HCT116 (cell line): ENCODE data around the gene BAG2. TPM values are rescaled to one million over a fixed set of nuclear protein-coding genes. Genes with fewer than 3 reads are reported as not detected.

ENCODE experiments used
- ATAC-seq: fragments of 200-7000 bp; cut with Tn5 transposase; 2 replicates; pipeline ENCODE4 v1.9.1; 2020; ENCODE audit warnings: mild to moderate bottlenecking, moderate library complexity
- Bru-seq: library from RNA; stranded (reverse); fragments of 400-500 nt; gene quantifications from one replicate; lab custom pipeline; 2021; lab: Mats Ljungman, UMichigan
- BruChase-seq, 2 experiments: library from RNA; stranded (reverse); fragments of 400-500 nt; gene quantifications; one replicate each; lab custom pipeline; 2021; lab: Mats Ljungman, UMichigan
- BruUV-seq: library from RNA; stranded (reverse); fragments of 400-500 nt; replicated peaks from 2 replicates; lab custom pipeline; 2021; lab: Mats Ljungman, UMichigan
- CTCF ChIA-PET: fragments of 300-600 bp; sonication (Branson Sonifier 250); formaldehyde crosslinking; loops from one replicate; lab custom pipeline; 2021; ENCODE audit warnings: antibody characterized with exemption; lab: Charles Lee
- POLR2A ChIA-PET: fragments of 300-600, 350-600 bp; sonication (Branson Sonifier 250); formaldehyde crosslinking; loops from one replicate; lab custom pipeline; 2021; ENCODE audit warnings: antibody characterized with exemption; lab: Charles Lee
- RAD21 ChIA-PET, 2 experiments: fragments of 300-600 bp; sonication (Branson Sonifier 250); formaldehyde crosslinking; loops; one replicate each; lab custom pipeline; 2023; ENCODE audit warnings: low total read pairs in 2 of 2; ENCODE audit not compliant: uncharacterized antibody in 2 of 2, unreplicated experiment in 2 of 2, low non-redundant PET in 1 of 2; lab: Charles Lee
- DNase-seq: peaks from one replicate; pipeline ENCODE4 v3.0.0-alpha.2; 2010; ENCODE audit warnings: low read depth, low spot score
- H2AFZ ChIP-seq: fragments of 200-600 bp; shearing (Covaris generic), sonication (generic); 2 replicates; pipeline ENCODE4 v1.6.1; 2017; ENCODE audit warnings: low read depth, mixed run types, mixed read lengths, antibody characterized with exemption, low read length; ENCODE audit not compliant: poor library complexity, severe bottlenecking
- H3K27ac ChIP-seq: 2 replicates; pipeline ENCODE4 v1.5.1; 2012; ENCODE audit warnings: low read depth, low read length
- H3K27me3 ChIP-seq: fragments of 200-600 bp; sonication (generic); 2 replicates; pipeline ENCODE4 v1.6.1; 2016; ENCODE audit warnings: mixed run types, low read length, mixed read lengths; ENCODE audit not compliant: insufficient read depth
- H3K36me3 ChIP-seq, 2 experiments: fragments of 200-500 bp in 1 of 2; fragments of 200-600 bp in 1 of 2; sonication (Bioruptor generic) in 1 of 2; sonication (generic) in 1 of 2; 2 replicates each; pipeline versions ENCODE4 v1.5.1 to v1.6.1; 2014 to 2016; ENCODE audit warnings: low read length in 2 of 2, inconsistent platforms in 1 of 2, mixed read lengths in 1 of 2, mixed run types in 1 of 2; ENCODE audit not compliant: insufficient read depth in 2 of 2, control insufficient read depth in 1 of 2
- H3K4me1 ChIP-seq, 2 experiments: fragments of 200-600 bp in 1 of 2; sonication (generic) in 1 of 2; 2 replicates each; pipeline versions ENCODE4 v1.5.1 to v1.6.1; 2012 to 2017; ENCODE audit warnings: low read length in 2 of 2, inconsistent platforms in 1 of 2, mild to moderate bottlenecking in 1 of 2, mixed read lengths in 1 of 2, mixed run types in 1 of 2, moderate library complexity in 1 of 2; ENCODE audit not compliant: insufficient read depth in 2 of 2, control insufficient read depth in 1 of 2
- H3K4me2 ChIP-seq: fragments of 200-600 bp; sonication (generic); 2 replicates; pipeline ENCODE4 v1.6.1; 2017; ENCODE audit warnings: mixed run types, low read length, mixed read lengths
- H3K4me3 ChIP-seq, 2 experiments: fragments of 200-600 bp in 1 of 2; sonication (generic) in 1 of 2; replicated peaks in 1 of 2; 2 replicates each; pipeline ENCODE4 v1.5.1; 2011 to 2016; ENCODE audit warnings: low read length in 2 of 2, control low read depth in 1 of 2, low read depth in 1 of 2, mild to moderate bottlenecking in 1 of 2, mixed read lengths in 1 of 2, mixed run types in 1 of 2
- H3K79me2 ChIP-seq: fragments of 200-600 bp; sonication (generic); 2 replicates; pipeline ENCODE4 v1.6.1; 2017; ENCODE audit warnings: mild to moderate bottlenecking, mixed run types, low read length, moderate library complexity, mixed read lengths; ENCODE audit not compliant: insufficient read depth
- H3K9ac ChIP-seq: fragments of 200-600 bp; sonication (generic); 2 replicates; pipeline ENCODE4 v1.6.1; 2016; ENCODE audit warnings: low read length, mixed read lengths
- H3K9me2 ChIP-seq: fragments of 200-600 bp; sonication (generic), shearing (Covaris generic); 2 replicates; pipeline ENCODE4 v1.6.1; 2017; ENCODE audit warnings: mixed run types, mild to moderate bottlenecking, moderate library complexity; ENCODE audit not compliant: insufficient read depth
- H3K9me3 ChIP-seq, 2 experiments: fragments of 200-500 bp in 1 of 2; fragments of 200-600 bp in 1 of 2; sonication (Bioruptor generic) in 1 of 2; sonication (generic) in 1 of 2; 2 replicates each; pipeline ENCODE4 v1.6.1; 2014 to 2017; ENCODE audit warnings: low read length in 2 of 2, mixed read lengths in 2 of 2, inconsistent platforms in 1 of 2, low read depth in 1 of 2, mild to moderate bottlenecking in 1 of 2, mixed run types in 1 of 2, moderate library complexity in 1 of 2; ENCODE audit not compliant: control insufficient read depth in 1 of 2, insufficient read depth in 1 of 2
- H4K20me1 ChIP-seq: fragments of 200-600 bp; sonication (generic), shearing (Covaris generic); 2 replicates; pipeline ENCODE4 v1.6.1; 2017; ENCODE audit warnings: mixed run types, mild to moderate bottlenecking, moderate library complexity; ENCODE audit not compliant: insufficient read depth
- CBX3 ChIP-seq: IDR thresholded peaks from 2 replicates; pipeline ENCODE4 v1.6.1; 2012; ENCODE audit warnings: low read depth
- CEBPB ChIP-seq: IDR thresholded peaks from 2 replicates; pipeline ENCODE4 v1.6.1; 2012; ENCODE audit warnings: low read depth
- EGR1 ChIP-seq: IDR thresholded peaks from 2 replicates; pipeline ENCODE4 v1.6.1; 2012; ENCODE audit warnings: low read depth
- EZH2 ChIP-seq: fragments of 200-600 bp; sonication (generic); IDR thresholded peaks from 2 replicates; pipeline ENCODE4 v1.6.1; 2017; ENCODE audit warnings: antibody characterized with exemption, mixed run types
- EZH2phosphoT487 ChIP-seq: fragments of 200-600 bp; IDR thresholded peaks from 2 replicates; pipeline ENCODE4 v1.6.1; 2018; ENCODE audit warnings: antibody characterized with exemption, borderline replicate concordance
- FOSL1 ChIP-seq: IDR thresholded peaks from 2 replicates; pipeline ENCODE4 v1.6.1; 2012; ENCODE audit warnings: low read depth
- POLR2AphosphoS5 ChIP-seq: IDR thresholded peaks from 2 replicates; pipeline ENCODE4 v1.6.1; 2011; ENCODE audit warnings: mild to moderate bottlenecking, low read depth, low read length, moderate library complexity
- RAD21 ChIP-seq: IDR thresholded peaks from 2 replicates; pipeline ENCODE4 v1.6.1; 2012; ENCODE audit warnings: low read depth, mild to moderate bottlenecking
- SIN3A ChIP-seq: IDR thresholded peaks from 2 replicates; pipeline ENCODE4 v1.6.1; 2012; ENCODE audit warnings: low read depth
- SP1 ChIP-seq: IDR thresholded peaks from 2 replicates; pipeline ENCODE4 v1.6.1; 2012; ENCODE audit warnings: low read depth
- SRF ChIP-seq: IDR thresholded peaks from 2 replicates; pipeline ENCODE4 v1.6.1; 2012; ENCODE audit warnings: low read depth
- TCF7L2 ChIP-seq: IDR thresholded peaks from 2 replicates; pipeline ENCODE4 v1.7.0; 2011; ENCODE audit warnings: borderline replicate concordance, inconsistent platforms; ENCODE audit not compliant: insufficient read depth, insufficient read length; ENCODE audit errors: extremely low read depth
- YY1 ChIP-seq: IDR thresholded peaks from 2 replicates; pipeline ENCODE4 v1.6.1; 2011; ENCODE audit warnings: low read length, low read depth, moderate library complexity, mild to moderate bottlenecking; ENCODE audit not compliant: insufficient replicate concordance; ENCODE audit errors: extremely low read depth
- ZNF274 ChIP-seq: fragments of 200-500 bp; sonication (Bioruptor generic); IDR thresholded peaks from 2 replicates; pipeline ENCODE4 v1.6.1; 2014; ENCODE audit warnings: mild to moderate bottlenecking, low read depth, low read length, inconsistent platforms
- intact Hi-C: fragments of 100-400 bp; cut with micrococcal nuclease; formaldehyde crosslinking; loops from 2 replicates; pipeline ENCODE4 v1.10.0; 2022
- long read RNA-seq: library from polyadenylated mRNA; unstranded; transcript quantifications from one replicate; pipeline ENCODE4 v2.0.0, GENCODE V29; 2021; ENCODE audit not compliant: unreplicated experiment
- polyA plus RNA-seq: library from polyadenylated mRNA; unstranded; fragments of >200 nt; gene quantifications from 2 replicates; pipeline ENCODE4 v1.2.1, GENCODE V29; 2012; ENCODE audit warnings: missing spikeins
- total RNA-seq: library from RNA; stranded (reverse); gene quantifications from one replicate; pipeline ENCODE4 v1.2.1, GENCODE V29; 2021; ENCODE audit not compliant: unreplicated experiment
- TF ChIP-seq, protein P1 (sequence below): IDR thresholded peaks from 2 replicates; pipeline ENCODE4 v1.6.1; 2012
- TF ChIP-seq, protein P2 (sequence below): IDR thresholded peaks from 2 replicates; pipeline ENCODE4 v1.6.1; 2012; ENCODE audit warnings: low read depth
- TF ChIP-seq, protein P3 (sequence below): IDR thresholded peaks from 2 replicates; pipeline ENCODE4 v1.6.1; 2012
- TF ChIP-seq, protein P4 (sequence below), 3 experiments: fragments of 200-600 bp in 1 of 3; sonication (generic) in 1 of 3; IDR thresholded peaks in 2 of 3; conservative IDR thresholded peaks in 1 of 3; 2 replicates each; pipeline ENCODE4 v1.5.1; 2012 to 2017; ENCODE audit warnings: low read depth in 2 of 3, low read length in 2 of 3, antibody characterized with exemption in 1 of 3, borderline replicate concordance in 1 of 3, control low read depth in 1 of 3, mild to moderate bottlenecking in 1 of 3, mixed read lengths in 1 of 3, mixed run types in 1 of 3, moderate library complexity in 1 of 3; ENCODE audit not compliant: insufficient read depth in 1 of 3

Gene BAG2
- 13.5 TPM for total RNA-seq
- polyA plus RNA-seq: 3.2 and 4.5 TPM in 2 replicates
- Bru-seq, nascent RNA: percentile 94 among the genes with signal in this experiment
- percentile 88 among the genes with signal in this experiment for BruChase-seq, experiment 1, labeled RNA remaining after a 6-hour chase
- percentile 90 among the genes with signal in this experiment for BruChase-seq, experiment 2, labeled RNA remaining after a 2-hour chase
- long read RNA-seq, full-length matches to known transcripts: 95 of 109 reads
- long read RNA-seq, partial matches to known transcripts: 1 of 109 reads
- long read RNA-seq, other reads (novel, unspliced or antisense): 13 of 109 reads

DNA sequence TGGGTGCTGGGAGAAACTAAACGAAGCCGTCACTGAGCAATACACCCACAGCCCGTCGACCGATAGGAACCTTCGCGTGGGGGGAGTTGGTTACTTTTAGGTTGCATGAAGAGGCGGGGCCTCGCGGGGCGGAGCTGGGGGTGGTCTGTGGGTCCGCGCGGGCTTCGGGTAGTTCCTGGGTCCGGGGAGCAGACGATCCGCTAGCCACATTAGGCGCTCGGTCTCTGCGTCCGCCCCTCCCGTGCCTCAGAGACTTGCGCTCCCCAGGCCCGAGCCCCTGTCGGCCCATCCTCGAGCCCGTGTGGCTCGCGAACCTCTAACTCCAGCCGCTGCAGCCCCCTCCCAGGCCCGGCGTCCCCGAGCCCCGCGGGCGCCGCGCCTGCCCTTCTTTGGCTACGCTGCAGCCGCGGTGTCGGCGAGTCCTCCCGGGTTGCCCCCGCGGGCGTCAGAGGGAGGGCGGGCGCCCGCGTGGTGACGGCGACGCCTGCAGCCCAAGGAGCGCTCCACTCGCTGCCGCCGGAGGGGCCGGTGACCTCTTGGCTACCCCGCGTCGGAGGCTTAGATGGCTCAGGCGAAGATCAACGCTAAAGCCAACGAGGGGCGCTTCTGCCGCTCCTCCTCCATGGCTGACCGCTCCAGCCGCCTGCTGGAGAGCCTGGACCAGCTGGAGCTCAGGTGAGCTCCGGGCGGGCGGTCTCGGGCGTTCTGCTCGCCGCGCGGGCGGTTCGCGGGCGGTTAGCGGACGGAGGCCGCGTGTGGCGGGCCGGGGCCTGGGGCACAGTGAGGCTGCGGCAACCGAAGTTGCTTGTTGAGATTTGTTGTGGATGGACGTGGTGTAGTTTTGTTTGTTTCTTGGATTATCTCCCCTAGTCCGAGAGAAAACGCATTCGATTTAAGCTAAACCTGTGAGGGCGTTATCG is at the start of gene BAG2:
TSS of gene BAG2 (plus strand) at position 191 of the 920 bp plus-strand sequence. CDS start at position 563, 372 bp downstream.
- H3K4me1 ChIP-seq: peaks cover 6 to 20% of the 10 kb centered on the region in 2 experiments
- peak within 1 kb of the TSS; percentile 85 for H3K4me2 ChIP-seq
- POLR2A ChIA-PET: interaction anchor here (0.9 to 1.3 kb wide), 5 partner anchors 10 to 19 kb away, joined by 3 to 4 read pairs (median 4); no protein-coding TSS in a partner anchor
- CTCF ChIA-PET: interaction anchor here (1.3 to 1.4 kb wide), 2 partner anchors 217 to 268 kb away, joined by 4 read pairs; partner anchors contain the start of gene BEND6
- no peaks in the 10 kb centered on the region for H3K9me3 ChIP-seq
- intact Hi-C loops: loop anchor here (1.0 to 5.0 kb wide), 3 partner anchors 144 to 268 kb away; partner anchors contain the start of gene BEND6
- no peaks in the 10 kb centered on the region for H3K27me3 ChIP-seq
- H4K20me1 ChIP-seq: no peaks in the 10 kb centered on the region
- peak within 1 kb of the TSS; percentile 78 to 85 for H3K4me3 ChIP-seq
- peak within 1 kb of the TSS; percentile 91 for H3K9ac ChIP-seq
- H2AFZ ChIP-seq: peak within 1 kb of the TSS; percentile 74
- H3K27ac ChIP-seq: peak within 1 kb of the TSS; percentile 90
- ATAC-seq: peak; percentile 90
- H3K9me2 ChIP-seq: no peaks in the 10 kb centered on the region
- BruUV-seq: no TSS peak
- RAD21 ChIA-PET: no interaction called here
- no peaks in the 10 kb centered on the region for H3K36me3 ChIP-seq
- H3K79me2 ChIP-seq: peaks cover 58% of the 10 kb centered on the region
- DNase-seq: peak; percentile 74
- TF ChIP-seq SRF (no peak), EGR1 (peak; percentile 51), POLR2AphosphoS5 (peak; percentile 97), EZH2 (no peak), YY1 (no peak), SIN3A (peak; percentile 81), ZNF274 (no peak), RAD21 (peak; percentile 9; the same call in 1 of the 2 replicates), SP1 (peak; percentile 36; the same call in 1 of the 2 replicates), CEBPB (no peak), FOSL1 (0 out of 2 replicates have a peak, but pooled peaks have one; percentile 7), EZH2phosphoT487 (no peak), CBX3 (peak; percentile 62), TCF7L2 (peak; percentile 72)
- TF ChIP-seq, protein P1, sequence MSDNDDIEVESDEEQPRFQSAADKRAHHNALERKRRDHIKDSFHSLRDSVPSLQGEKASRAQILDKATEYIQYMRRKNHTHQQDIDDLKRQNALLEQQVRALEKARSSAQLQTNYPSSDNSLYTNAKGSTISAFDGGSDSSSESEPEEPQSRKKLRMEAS: peak; percentile 82
- TF ChIP-seq, protein P2, sequence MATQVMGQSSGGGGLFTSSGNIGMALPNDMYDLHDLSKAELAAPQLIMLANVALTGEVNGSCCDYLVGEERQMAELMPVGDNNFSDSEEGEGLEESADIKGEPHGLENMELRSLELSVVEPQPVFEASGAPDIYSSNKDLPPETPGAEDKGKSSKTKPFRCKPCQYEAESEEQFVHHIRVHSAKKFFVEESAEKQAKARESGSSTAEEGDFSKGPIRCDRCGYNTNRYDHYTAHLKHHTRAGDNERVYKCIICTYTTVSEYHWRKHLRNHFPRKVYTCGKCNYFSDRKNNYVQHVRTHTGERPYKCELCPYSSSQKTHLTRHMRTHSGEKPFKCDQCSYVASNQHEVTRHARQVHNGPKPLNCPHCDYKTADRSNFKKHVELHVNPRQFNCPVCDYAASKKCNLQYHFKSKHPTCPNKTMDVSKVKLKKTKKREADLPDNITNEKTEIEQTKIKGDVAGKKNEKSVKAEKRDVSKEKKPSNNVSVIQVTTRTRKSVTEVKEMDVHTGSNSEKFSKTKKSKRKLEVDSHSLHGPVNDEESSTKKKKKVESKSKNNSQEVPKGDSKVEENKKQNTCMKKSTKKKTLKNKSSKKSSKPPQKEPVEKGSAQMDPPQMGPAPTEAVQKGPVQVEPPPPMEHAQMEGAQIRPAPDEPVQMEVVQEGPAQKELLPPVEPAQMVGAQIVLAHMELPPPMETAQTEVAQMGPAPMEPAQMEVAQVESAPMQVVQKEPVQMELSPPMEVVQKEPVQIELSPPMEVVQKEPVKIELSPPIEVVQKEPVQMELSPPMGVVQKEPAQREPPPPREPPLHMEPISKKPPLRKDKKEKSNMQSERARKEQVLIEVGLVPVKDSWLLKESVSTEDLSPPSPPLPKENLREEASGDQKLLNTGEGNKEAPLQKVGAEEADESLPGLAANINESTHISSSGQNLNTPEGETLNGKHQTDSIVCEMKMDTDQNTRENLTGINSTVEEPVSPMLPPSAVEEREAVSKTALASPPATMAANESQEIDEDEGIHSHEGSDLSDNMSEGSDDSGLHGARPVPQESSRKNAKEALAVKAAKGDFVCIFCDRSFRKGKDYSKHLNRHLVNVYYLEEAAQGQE: no peak
- TF ChIP-seq, protein P3, sequence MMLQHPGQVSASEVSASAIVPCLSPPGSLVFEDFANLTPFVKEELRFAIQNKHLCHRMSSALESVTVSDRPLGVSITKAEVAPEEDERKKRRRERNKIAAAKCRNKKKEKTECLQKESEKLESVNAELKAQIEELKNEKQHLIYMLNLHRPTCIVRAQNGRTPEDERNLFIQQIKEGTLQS: no peak
- TF ChIP-seq, protein P4, sequence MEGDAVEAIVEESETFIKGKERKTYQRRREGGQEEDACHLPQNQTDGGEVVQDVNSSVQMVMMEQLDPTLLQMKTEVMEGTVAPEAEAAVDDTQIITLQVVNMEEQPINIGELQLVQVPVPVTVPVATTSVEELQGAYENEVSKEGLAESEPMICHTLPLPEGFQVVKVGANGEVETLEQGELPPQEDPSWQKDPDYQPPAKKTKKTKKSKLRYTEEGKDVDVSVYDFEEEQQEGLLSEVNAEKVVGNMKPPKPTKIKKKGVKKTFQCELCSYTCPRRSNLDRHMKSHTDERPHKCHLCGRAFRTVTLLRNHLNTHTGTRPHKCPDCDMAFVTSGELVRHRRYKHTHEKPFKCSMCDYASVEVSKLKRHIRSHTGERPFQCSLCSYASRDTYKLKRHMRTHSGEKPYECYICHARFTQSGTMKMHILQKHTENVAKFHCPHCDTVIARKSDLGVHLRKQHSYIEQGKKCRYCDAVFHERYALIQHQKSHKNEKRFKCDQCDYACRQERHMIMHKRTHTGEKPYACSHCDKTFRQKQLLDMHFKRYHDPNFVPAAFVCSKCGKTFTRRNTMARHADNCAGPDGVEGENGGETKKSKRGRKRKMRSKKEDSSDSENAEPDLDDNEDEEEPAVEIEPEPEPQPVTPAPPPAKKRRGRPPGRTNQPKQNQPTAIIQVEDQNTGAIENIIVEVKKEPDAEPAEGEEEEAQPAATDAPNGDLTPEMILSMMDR (IDR thresholded peaks at IDR 0.05 in 2 of 3, conservative IDR thresholded peaks at IDR 0.05 in 1 of 3; ENCODE audit: borderline replicate concordance in 1 of 3, insufficient read depth in 1 of 3, low read depth in 2 of 3, low read length in 2 of 3): no peak
